KOPT-K1 (cell line): ENCODE measurements around the gene CMTR1.

Experiments used
- H3K27ac ChIP-seq: fragments of 200-600 bp; sonication (generic); 2 replicates; pipeline ENCODE4 v1.5.1; 2016; ENCODE audit warnings: antibody characterized with exemption, mild to moderate bottlenecking, low read depth, low read length; ENCODE audit not compliant: poor library complexity, severe bottlenecking
- H3K36me3 ChIP-seq: fragments of 200-600 bp; sonication (generic); 2 replicates; pipeline ENCODE4 v1.5.1; 2017; ENCODE audit warnings: antibody characterized with exemption, mild to moderate bottlenecking, low read length, moderate library complexity; ENCODE audit not compliant: insufficient read depth
- H3K9me3 ChIP-seq: fragments of 200-600 bp; sonication (generic); 2 replicates; pipeline ENCODE4 v1.5.1; 2017; ENCODE audit warnings: antibody characterized with exemption, low read length, mild to moderate bottlenecking; ENCODE audit not compliant: insufficient read depth, poor library complexity, severe bottlenecking

Gene CMTR1

DNA sequence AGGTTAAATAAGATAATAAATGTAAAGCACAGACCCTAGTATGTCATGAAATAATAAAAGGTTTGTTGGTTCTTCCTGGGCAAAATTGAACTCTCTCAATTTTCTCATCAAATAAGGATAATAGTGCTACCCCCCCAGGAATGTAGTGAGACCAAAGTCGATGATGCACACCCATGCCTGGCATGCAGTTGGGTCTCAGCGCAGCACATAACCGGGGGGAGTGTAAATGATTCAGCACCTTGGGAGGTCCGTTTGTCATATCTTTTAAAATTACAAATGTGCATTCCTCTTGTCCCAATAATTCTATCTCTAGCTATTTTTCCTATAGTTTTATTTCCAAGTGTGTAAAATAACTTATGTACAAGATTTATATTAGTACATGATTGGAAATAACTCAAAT lies 98.0 kb downstream of the CMTR1 start:
- Histone ChIP-seq H3K27ac (no peak overlapping the region), H3K36me3 (no peaks in the 10 kb centered on the region), H3K9me3 (no peaks in the 10 kb centered on the region)
